HG03342 (cell line): ENCODE measurements around the gene SLC35A1.
"Not testable (repeated sequence)": the region's sequence is repeated elsewhere in the genome, so short reads cannot be mapped to it uniquely, and the experiment has no call there.

ENCODE experiments used
- ATAC-seq: cut with Tn5 transposase; IDR thresholded peaks from one replicate; pipeline ENCODE4 v1.9.1; 2021; ENCODE audit warnings: mild to moderate bottlenecking, moderate library complexity; ENCODE audit not compliant: unreplicated experiment

The SLC35A1 gene

GRCh38 chr6:87472525-87473418 lies at the start of gene SLC35A1:
TSS of gene SLC35A1 (plus strand) at chr6:87472974. CDS start at chr6:87473004, 30 bp downstream.
- peak; percentile 93 for ATAC-seq

- ATAC-seq: no peak
Observed at GRCh38 chr6:87426789-87427188, 46.0 kb upstream of the SLC35A1 start.

- no peak for ATAC-seq
Observed at GRCh38 chr6:87430499-87430898, 42.3 kb upstream of the SLC35A1 start.

GRCh38 chr6:87431263-87431662 lies 41.5 kb upstream of the SLC35A1 start:
- ATAC-seq: no peak

- ATAC-seq: no peak
Observed at GRCh38 chr6:87436435-87436834, 36.3 kb upstream of the SLC35A1 start.

GRCh38 chr6:87441711-87442110 lies 31.1 kb upstream of the SLC35A1 start:
- ATAC-seq: no peak

- no peak for ATAC-seq
Observed at GRCh38 chr6:87444362-87444761, 28.4 kb upstream of the SLC35A1 start.

GRCh38 chr6:87465051-87465450 lies 7.7 kb upstream of the SLC35A1 start:
- no peak for ATAC-seq

- ATAC-seq: peak; percentile 68
Observed at GRCh38 chr6:87473419-87473903, 687 bp downstream of the SLC35A1 start.

- ATAC-seq: no peak
Observed at GRCh38 chr6:87481931-87482330, 9.2 kb downstream of the SLC35A1 start.

- ATAC-seq: no peak
Observed at GRCh38 chr6:87482366-87482765, 9.6 kb downstream of the SLC35A1 start.

GRCh38 chr6:87483929-87484328 lies 11.2 kb downstream of the SLC35A1 start:
- no peak for ATAC-seq

GRCh38 chr6:87484491-87484890 lies 11.7 kb downstream of the SLC35A1 start:
- ATAC-seq: no peak

GRCh38 chr6:87487555-87487954 lies 14.8 kb downstream of the SLC35A1 start:
- no peak for ATAC-seq

GRCh38 chr6:87489326-87489725 lies 16.6 kb downstream of the SLC35A1 start:
- ATAC-seq: not testable (repeated sequence)

GRCh38 chr6:87494761-87495422 lies 22.1 kb downstream of the SLC35A1 start:
- ATAC-seq: peak; percentile 85

GRCh38 chr6:87498048-87498447 lies 25.3 kb downstream of the SLC35A1 start:
- ATAC-seq: no peak

GRCh38 chr6:87501809-87502572 lies 29.2 kb downstream of the SLC35A1 start:
- no peak for ATAC-seq

GRCh38 chr6:87504441-87504840 lies 31.7 kb downstream of the SLC35A1 start:
- ATAC-seq: no peak

- ATAC-seq: no peak
Observed at GRCh38 chr6:87514831-87515230, 42.1 kb downstream of the SLC35A1 start.

GRCh38 chr6:87518453-87518852 lies 45.7 kb downstream of the SLC35A1 start:
- no peak for ATAC-seq
